Immature natural killer cell (primary cell): ENCODE results near the gene PAX2. TPM values are rescaled to one million over a fixed set of nuclear protein-coding genes. Genes with fewer than 3 reads are reported as not detected.

Experiments
- DNase-seq, 3 donors: peaks; one replicate each; pipeline ENCODE4 v3.0.0; 2022; ENCODE audit warnings: mixed read lengths in 1 of 3
- H3K27ac Mint-ChIP-seq, 6 donors: one replicate each; pipeline ENCODE4 v1.8.0; 2020; ENCODE audit warnings: mixed read lengths in 6 of 6, mild to moderate bottlenecking in 5 of 6, inconsistent platforms in 4 of 6, moderate library complexity in 3 of 6
- H3K27me3 Mint-ChIP-seq, 3 donors: one replicate each; pipeline ENCODE4 v1.8.0; 2020 to 2021; ENCODE audit warnings: low read depth in 3 of 3, mild to moderate bottlenecking in 3 of 3, mixed read lengths in 3 of 3, moderate library complexity in 3 of 3, inconsistent platforms in 1 of 3
- H3K36me3 Mint-ChIP-seq, 3 donors: one replicate each; pipeline ENCODE4 v1.8.0; 2020; ENCODE audit warnings: mixed read lengths in 3 of 3, inconsistent platforms in 2 of 3, mild to moderate bottlenecking in 2 of 3
- H3K4me1 Mint-ChIP-seq, 2 donors: one replicate each; pipeline ENCODE4 v1.8.0; 2020; ENCODE audit warnings: inconsistent platforms in 2 of 2, mild to moderate bottlenecking in 2 of 2, mixed read lengths in 2 of 2, moderate library complexity in 1 of 2
- H3K4me3 Mint-ChIP-seq, 5 donors: one replicate each; pipeline ENCODE4 v1.8.0; 2020; ENCODE audit warnings: mild to moderate bottlenecking in 5 of 5, mixed read lengths in 5 of 5, inconsistent platforms in 3 of 5, moderate library complexity in 3 of 5
- H3K9me3 Mint-ChIP-seq, 6 donors: one replicate each; pipeline ENCODE4 v1.8.0; 2020; ENCODE audit warnings: mild to moderate bottlenecking in 6 of 6, mixed read lengths in 6 of 6, inconsistent platforms in 4 of 6, moderate library complexity in 3 of 6
- polyA plus RNA-seq, 3 donors: library from polyadenylated mRNA; unstranded; fragments of 300-500 nt; fragmentation: Illumina TruSeq; gene quantifications; one replicate each; pipeline ENCODE4 v1.2.3, GENCODE V29; 2021

The PAX2 gene
- polyA plus RNA-seq, 3 donors from 2014 or later = not detected

- Mint-ChIP-seq H3K27me3 (peaks cover 6 to 20% (median 10%) of the 10 kb centered on the region in 3 donors), H3K27ac (no peak overlapping the region), H3K36me3 (no peaks in the 10 kb centered on the region), H3K4me3 (no peak overlapping the region), H3K9me3 (no peaks in the 10 kb centered on the region), H3K4me1 (no peaks in the 10 kb centered on the region)
- DNase-seq = no peak
Observed at GRCh38 chr10:100867261-100867963, 122.0 kb downstream of the PAX2 start.

DNA sequence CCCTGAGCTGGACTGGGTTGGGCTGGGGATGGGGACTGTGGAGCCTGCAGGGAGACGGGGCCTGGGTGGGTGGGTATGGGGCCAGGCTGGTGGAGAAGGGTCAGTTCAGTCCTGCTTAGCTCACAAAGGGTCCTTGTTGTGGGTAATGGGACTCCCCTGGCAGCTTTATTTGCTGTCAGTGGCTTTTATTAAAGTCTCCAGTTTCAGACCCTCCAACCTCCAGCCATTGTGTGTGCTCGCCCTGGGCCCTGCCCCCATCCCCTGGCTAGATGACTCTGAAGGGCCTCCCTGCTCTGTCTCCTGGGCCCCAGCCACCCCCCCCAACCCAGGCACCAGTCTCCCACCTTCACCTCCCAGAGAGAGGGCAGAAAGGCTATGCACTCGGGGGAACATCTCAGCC is 123.0 kb downstream of the PAX2 start:
- no peak overlapping the region for H3K27ac Mint-ChIP-seq
- H3K4me3 Mint-ChIP-seq = no peak overlapping the region
- DNase-seq = no peak
- H3K9me3 Mint-ChIP-seq = no peaks in the 10 kb centered on the region
- no peaks in the 10 kb centered on the region for H3K36me3 Mint-ChIP-seq
- H3K27me3 Mint-ChIP-seq = peaks cover 6 to 16% (median 10%) of the 10 kb centered on the region in 3 donors
- no peaks in the 10 kb centered on the region for H3K4me1 Mint-ChIP-seq

DNA sequence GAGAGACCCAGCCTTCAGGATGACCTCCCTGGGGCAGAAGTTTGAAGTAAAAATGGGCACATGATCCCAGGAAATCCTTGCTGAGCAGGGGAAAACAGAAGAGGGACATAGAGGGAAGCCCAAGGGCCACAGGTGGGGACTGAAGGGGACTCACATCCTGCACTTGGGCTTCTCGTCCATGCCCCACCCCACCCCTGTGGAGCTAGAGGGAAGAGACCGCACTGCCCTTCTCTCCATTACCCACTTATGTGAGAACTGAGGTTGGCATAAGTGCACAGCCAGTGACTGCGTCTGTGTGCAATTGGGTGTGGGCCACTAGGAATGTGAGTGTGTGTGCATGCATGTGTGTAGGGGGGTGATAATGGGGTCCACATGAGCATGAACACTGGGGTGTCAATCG is 124.0 kb downstream of the PAX2 start:
- DNase-seq = no peak
- Mint-ChIP-seq H3K4me3 (no peak overlapping the region), H3K4me1 (no peaks in the 10 kb centered on the region), H3K27me3 (peaks cover 7 to 12% (median 10%) of the 10 kb centered on the region in 3 donors), H3K27ac (no peak overlapping the region), H3K36me3 (no peaks in the 10 kb centered on the region), H3K9me3 (no peaks in the 10 kb centered on the region)

DNA sequence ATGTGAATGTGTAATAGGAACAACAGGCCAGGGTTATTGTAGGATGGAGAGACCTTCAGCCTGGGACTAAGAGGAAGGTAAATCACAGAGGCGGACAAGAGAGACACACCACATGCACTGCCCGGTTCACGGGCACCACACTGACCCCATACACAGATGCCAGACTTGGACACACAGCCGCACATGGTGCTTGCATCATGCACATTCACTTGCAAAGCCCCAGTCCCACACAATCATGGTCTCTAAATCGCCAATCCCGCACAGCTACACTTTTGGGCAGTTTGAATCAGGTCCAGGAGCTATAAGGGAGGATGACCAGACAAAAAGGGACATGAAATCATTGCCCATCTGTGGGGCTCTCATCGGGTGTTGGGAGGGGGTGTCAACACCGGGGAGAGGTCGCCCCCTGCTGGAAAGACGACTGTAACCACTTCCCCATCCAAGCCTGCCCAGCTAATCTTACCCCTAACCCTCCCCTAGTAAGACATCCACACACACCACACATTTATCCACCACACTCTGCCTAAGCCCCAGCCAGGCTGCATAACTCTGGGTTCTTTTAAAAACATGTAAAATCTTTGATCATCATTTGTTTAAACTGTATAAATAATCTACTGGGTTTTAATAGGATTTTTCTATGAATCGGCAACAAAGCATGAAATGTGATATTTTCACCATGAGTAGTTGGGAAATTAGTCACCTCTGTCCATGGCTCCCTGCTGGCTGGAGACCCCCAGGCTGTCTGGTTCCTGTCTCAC is 126.8 kb downstream of the PAX2 start:
- no peaks in the 10 kb centered on the region for H3K9me3 Mint-ChIP-seq
- no peak overlapping the region for H3K4me3 Mint-ChIP-seq
- H3K4me1 Mint-ChIP-seq = no peaks in the 10 kb centered on the region
- H3K27me3 Mint-ChIP-seq = peaks cover 2 to 10% (median 7%) of the 10 kb centered on the region in 3 donors
- DNase-seq = peak in 2 of 3 donors; percentile 12 to 15
- H3K27ac Mint-ChIP-seq = no peak overlapping the region
- no peaks in the 10 kb centered on the region for H3K36me3 Mint-ChIP-seq

- H3K27me3 Mint-ChIP-seq = peaks cover 0 to 7% (median 1%) of the 10 kb centered on the region in 3 donors
- H3K27ac Mint-ChIP-seq = no peak overlapping the region
- H3K4me1 Mint-ChIP-seq = no peaks in the 10 kb centered on the region
- H3K9me3 Mint-ChIP-seq = no peaks in the 10 kb centered on the region
- H3K36me3 Mint-ChIP-seq = no peaks in the 10 kb centered on the region
- DNase-seq = no peak
- H3K4me3 Mint-ChIP-seq = no peak overlapping the region
Observed at GRCh38 chr10:100873146-100873826, 127.9 kb downstream of the PAX2 start.

GRCh38 chr10:100873827-100874326 is 128.5 kb downstream of the PAX2 start:
- peaks cover 0 to 7% (median 2%) of the 10 kb centered on the region in 3 donors for H3K27me3 Mint-ChIP-seq
- no peaks in the 10 kb centered on the region for H3K4me1 Mint-ChIP-seq
- H3K36me3 Mint-ChIP-seq = no peaks in the 10 kb centered on the region
- H3K4me3 Mint-ChIP-seq = no peak overlapping the region
- no peaks in the 10 kb centered on the region for H3K9me3 Mint-ChIP-seq
- H3K27ac Mint-ChIP-seq = no peak overlapping the region
- DNase-seq = no peak

- no peak for DNase-seq
- Mint-ChIP-seq H3K4me1 (no peaks in the 10 kb centered on the region), H3K4me3 (no peak overlapping the region), H3K27me3 (peaks cover 0 to 7% (median 2%) of the 10 kb centered on the region in 3 donors), H3K27ac (no peak overlapping the region), H3K9me3 (no peaks in the 10 kb centered on the region), H3K36me3 (no peaks in the 10 kb centered on the region)
Observed at GRCh38 chr10:100874702-100875483, 129.5 kb downstream of the PAX2 start.

DNA sequence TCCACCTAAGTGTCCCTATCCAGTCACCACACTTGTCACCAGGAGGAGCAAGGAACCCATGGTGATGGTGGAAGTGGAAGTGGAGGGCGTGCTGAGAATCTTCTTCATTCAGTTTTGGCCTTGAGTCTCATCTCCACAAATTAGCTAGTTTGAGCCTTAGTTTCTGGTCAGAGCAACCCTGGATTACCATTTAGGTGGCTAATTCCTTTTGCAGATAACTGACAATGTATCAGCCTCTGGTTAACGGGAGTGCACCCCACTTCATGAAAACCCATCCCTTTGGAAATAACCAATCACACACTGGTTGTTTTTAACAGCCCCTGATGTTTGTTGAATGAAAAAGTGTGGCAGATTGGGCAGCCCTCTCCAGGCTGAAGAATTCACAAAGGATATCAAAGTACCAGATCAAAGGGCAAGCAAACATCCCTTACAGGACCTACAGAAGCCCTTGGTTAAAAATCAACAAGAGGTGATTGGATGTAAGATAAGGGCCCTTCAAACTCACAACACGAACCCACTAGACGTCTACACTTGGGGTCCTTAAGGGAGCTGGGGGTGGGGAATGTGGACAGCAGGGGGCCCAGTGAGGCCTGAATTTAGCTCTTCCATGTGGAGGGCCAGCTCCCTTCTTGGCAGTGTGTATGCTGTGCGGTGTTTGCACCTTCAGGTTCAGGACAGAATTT is 130.2 kb downstream of the PAX2 start:
- DNase-seq = no peak
- H3K27me3 Mint-ChIP-seq = peaks cover 0 to 7% (median 2%) of the 10 kb centered on the region in 3 donors
- no peaks in the 10 kb centered on the region for H3K9me3 Mint-ChIP-seq
- no peak overlapping the region for H3K4me3 Mint-ChIP-seq
- H3K4me1 Mint-ChIP-seq = no peaks in the 10 kb centered on the region
- H3K27ac Mint-ChIP-seq = no peak overlapping the region
- no peaks in the 10 kb centered on the region for H3K36me3 Mint-ChIP-seq

- H3K4me1 Mint-ChIP-seq = no peaks in the 10 kb centered on the region
- no peaks in the 10 kb centered on the region for H3K9me3 Mint-ChIP-seq
- H3K36me3 Mint-ChIP-seq = no peaks in the 10 kb centered on the region
- H3K27me3 Mint-ChIP-seq = peaks cover 0 to 6% (median 2%) of the 10 kb centered on the region in 3 donors
- H3K27ac Mint-ChIP-seq = no peak overlapping the region
- DNase-seq = no peak
- no peak overlapping the region for H3K4me3 Mint-ChIP-seq
Observed at GRCh38 chr10:100876585-100877460, 131.4 kb downstream of the PAX2 start.

- no peak for DNase-seq
- no peaks in the 10 kb centered on the region for H3K9me3 Mint-ChIP-seq
- H3K27ac Mint-ChIP-seq = no peak overlapping the region
- H3K4me1 Mint-ChIP-seq = no peaks in the 10 kb centered on the region
- H3K27me3 Mint-ChIP-seq = peaks cover 0 to 6% (median 2%) of the 10 kb centered on the region in 3 donors
- no peak overlapping the region for H3K4me3 Mint-ChIP-seq
- H3K36me3 Mint-ChIP-seq = no peaks in the 10 kb centered on the region
Observed at GRCh38 chr10:100877461-100877850, 132.1 kb downstream of the PAX2 start.

DNA sequence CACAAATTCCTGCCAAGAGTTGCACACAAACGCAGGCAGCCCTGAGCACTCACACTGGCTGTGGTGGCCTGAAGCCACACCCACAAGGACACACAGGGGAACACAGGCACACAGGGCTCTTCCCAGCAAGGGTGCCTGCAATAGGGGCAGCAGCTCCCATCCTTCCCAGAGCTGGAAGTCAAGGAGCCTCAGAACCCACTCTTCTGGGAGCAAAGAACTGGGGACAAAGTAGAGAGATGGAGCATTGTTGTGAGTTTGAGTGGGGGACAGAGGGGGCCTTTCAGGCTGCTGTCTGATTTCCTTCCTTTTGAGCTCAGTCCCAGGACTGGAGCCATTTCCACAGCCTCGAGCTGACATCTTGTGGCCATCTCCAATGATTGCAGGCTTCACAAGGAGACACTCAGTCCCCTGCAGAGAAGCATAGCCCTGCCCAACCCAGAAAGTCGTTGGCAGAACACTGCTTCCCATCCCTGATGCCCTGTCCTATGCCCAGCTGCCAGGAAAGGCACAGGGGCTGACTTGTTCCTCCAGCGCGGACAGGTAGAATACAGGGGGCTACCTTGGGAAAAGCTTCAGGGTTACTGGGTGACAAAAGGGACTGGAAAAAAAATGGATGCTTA is 133.0 kb downstream of the PAX2 start:
- Mint-ChIP-seq H3K4me3 (no peak overlapping the region), H3K4me1 (no peaks in the 10 kb centered on the region), H3K36me3 (no peaks in the 10 kb centered on the region), H3K9me3 (no peaks in the 10 kb centered on the region), H3K27me3 (peaks cover 0 to 6% (median 2%) of the 10 kb centered on the region in 3 donors), H3K27ac (no peak overlapping the region)
- DNase-seq = peak in 1 of 3 donors; percentile 4
